HG03469 (cell line): ENCODE results near the gene XYLT2.
A peak's percentile ranks its signal among the peaks of the same experiment; 100 is the strongest.
"Not testable (repeated sequence)": the region's sequence is repeated elsewhere in the genome, so short reads cannot be mapped to it uniquely, and the experiment has no call there.

Experiments
- ATAC-seq: cut with Tn5 transposase; IDR thresholded peaks from one replicate; pipeline ENCODE4 v1.9.1; 2021; ENCODE audit warnings: mild to moderate bottlenecking, moderate library complexity, moderate number of reproducible peaks; ENCODE audit not compliant: unreplicated experiment

XYLT2 gene

DNA sequence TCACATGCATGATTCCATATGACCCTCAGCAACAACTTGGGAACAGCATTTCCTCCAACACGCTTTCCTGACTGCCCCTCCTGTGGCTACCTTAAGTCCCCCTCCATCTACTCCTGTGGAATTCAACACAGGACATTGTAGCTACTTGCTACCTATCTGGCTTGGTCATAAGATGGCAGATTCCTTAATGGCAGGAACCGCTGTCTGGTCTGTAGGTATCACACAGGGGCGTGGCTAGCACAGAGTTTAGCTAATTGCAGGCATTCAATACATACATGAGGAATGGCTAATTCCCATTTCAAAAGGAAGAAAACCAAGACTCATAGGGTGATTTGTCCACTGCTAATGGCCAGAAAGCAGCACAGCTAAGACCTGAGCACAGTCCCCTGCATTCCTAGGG, 42.8 kb downstream of the XYLT2 start:
- ATAC-seq = no peak

DNA sequence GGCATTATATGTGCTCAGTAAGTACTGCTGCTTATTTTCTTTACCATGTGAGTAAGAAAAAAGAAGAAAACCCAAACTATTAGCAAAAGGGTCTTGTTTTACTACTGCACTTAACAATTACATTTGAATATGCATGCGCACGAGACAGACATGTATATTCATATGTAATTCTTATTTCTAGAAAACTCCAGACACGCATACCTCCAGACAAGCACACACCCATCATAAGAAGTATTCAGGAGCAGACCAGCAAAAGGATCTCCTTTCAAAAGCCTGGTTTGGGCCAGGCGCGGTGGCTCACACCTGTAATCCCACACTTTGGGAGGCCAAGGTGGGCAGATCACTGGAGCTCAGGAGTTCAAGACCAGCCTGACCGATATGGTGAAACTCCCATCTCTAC, 43.6 kb downstream of the XYLT2 start:
- ATAC-seq = no peak

DNA sequence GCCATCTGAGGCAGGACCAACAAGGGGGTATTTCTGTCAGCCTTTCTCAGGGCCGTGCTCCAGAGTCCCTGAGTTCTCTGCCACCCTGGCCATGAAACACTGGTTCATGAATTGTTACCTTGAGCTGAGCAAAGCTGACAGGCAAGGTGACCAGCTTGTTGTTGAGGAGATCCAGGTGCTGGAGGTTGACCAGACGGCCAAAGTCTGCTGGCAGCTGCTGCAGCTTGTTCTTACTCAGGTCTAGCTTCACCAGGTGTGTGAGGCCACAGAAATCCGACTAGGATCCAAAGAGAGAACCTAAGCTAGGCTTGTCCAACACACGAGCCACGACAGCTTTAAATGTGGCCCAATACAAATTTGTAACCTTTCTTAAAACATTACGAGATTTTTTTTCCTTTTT, 46.7 kb downstream of the XYLT2 start:
- ATAC-seq = no peak

DNA sequence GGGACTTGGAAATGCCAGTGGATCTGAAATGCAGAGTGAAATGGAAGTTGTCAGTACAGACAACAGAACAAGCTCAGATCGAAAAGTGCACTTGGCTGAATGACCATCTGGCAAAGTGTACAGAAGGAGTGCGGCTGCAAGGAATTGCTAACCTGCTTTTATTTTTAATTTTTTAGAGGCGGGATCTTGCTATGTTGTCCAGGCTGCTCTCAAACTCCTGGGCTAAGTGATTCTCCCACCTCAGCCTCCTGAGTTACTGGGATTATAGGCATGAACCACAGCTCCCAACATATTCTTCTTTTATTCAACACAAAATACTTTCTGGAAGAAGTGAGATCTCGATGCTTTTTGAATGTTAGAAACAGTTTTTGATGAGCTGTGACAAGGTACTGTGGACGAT, 47.8 kb downstream of the XYLT2 start:
- ATAC-seq = no peak

DNA sequence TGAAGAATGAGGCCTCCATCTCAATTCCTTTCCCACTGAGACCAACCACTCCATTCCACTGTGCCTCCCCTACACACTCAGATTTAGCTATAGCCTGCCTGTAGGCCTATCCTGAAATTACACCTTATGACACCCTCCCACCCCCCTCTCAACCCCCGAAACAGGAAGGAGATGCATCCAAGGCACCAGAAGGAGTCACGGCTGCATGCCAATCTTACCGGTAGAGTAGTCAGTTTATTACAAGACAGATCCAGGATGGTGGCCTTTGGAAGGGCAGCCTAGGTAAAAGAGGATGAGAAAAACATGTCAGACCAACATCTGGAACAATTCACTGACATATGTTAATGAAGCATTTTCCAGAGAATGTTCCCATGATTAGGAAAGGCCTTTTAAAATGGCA, 48.8 kb downstream of the XYLT2 start:
- ATAC-seq = no peak

DNA sequence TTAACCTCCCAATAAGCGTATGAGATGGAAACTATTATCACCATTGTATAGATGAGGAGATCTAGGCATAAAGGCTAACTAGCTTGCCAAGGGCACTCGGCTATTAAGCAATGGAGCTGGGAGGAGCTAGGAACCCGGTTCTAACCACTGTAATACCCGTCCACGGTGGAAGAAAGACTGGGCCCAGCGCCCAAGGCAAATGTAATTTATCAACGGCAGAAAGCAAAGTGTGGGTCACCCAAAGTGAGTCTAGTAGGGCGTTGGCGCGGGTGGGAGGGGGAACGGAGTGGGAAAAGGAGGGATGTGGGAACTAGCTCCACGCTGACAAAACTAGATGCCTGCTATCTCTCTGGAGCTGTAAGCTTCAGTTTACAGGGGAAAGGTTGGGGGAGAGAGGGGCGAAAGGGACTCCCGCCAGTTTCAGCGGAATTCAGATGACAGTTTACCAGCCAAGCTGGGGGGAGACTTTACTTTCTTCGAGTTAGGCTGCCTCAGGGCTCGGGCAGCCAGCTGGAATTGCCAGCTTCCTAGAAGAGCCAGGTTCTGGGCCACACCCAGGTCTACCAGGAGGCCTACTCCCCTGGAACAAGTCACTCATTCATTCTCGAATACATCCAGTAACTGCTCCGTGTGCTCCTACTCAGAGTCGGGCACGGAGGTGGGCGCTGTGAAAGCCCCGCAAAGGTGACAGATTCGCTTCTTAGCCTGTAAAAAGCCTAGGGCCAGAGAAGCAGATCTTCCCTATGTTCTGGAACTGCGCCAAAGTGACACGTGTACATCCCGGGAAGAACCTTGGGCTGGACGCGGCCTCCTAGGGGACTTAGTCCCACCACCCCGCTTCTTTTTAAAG, 50.6 kb downstream of the XYLT2 start:
- no peak for ATAC-seq

DNA sequence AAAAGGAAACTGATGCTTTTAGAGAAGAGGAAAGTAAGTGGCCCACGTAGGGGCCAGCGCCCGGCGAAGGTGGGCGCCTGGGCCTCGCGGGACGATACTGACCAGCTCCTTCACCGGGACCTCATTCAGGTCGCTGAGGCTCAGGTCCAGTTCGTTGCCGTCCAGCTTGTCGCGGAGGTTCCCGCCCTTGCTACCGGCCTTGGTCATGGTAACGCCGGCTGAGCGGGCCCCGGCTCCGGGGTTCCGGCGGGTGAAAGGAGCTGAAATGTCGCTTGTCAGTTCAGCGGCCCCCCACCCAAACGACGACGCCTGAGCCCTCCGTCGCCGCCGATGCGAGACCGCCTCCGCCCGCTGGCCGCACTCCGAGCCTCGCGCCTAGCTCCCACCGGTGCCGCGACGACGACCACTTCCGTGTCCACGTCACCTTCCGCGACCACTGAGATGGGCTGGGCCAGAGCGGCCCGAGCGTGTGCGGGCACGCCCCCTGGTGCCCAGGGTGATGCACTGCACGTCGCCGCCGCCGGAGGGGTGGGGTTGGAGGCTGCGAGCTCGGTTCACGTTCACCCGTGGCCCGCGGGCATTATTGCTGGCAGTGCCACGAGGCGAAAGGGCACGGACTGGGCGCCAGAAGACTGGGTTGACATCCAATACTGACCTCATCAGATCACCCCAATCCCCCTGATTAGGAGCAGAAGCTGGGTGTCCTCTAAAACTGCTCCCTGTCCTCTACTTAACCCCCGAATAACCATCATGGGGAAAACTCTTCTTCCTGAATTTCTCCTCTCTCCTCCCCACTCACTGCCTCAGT, 51.4 kb downstream of the XYLT2 start, which contains the start of gene LRRC59:
Gene LRRC59 (minus strand): TSS at position 413 of the 808 bp plus-strand sequence. CDS start 206 bp downstream, at position 207.
- peak; percentile 89 for ATAC-seq

DNA sequence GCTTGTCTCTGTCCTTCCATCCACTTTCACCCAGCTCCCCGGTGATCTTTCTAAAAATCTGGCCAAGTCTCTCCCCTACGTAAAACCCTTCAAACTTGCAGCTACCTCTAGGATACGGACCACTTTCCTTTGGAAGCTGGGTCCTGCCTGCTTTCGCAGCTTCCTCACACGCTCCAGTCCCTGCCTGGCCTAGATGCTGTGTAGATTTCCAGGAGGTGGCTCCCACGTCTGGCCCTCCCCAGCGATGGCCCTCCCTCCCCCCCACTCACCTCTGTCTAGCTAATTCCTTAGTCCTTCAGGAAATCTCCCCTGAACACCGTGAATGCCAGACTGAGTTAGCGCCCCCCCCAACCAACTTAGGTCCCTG, 52.0 kb downstream of the XYLT2 start:
- ATAC-seq = no peak

DNA sequence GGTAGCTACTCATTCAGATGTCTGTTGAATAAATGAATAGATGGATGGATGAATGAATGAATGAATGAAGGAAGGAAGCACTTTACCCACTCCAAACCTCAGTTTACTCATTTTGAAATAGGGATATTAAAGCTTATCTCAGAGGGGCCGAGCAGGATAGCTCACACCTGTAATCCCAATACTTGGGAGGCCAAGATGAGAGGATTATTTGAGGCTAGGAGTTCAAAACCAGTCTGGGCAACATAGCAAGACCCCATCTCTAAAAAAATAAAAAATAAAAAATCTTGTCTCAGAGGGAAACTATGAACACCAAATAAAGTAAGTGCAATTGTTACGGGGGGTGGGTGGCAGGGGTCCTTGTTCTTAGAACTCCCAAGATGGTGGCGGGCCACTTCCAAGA, 52.7 kb downstream of the XYLT2 start:
- not testable (repeated sequence) for ATAC-seq

DNA sequence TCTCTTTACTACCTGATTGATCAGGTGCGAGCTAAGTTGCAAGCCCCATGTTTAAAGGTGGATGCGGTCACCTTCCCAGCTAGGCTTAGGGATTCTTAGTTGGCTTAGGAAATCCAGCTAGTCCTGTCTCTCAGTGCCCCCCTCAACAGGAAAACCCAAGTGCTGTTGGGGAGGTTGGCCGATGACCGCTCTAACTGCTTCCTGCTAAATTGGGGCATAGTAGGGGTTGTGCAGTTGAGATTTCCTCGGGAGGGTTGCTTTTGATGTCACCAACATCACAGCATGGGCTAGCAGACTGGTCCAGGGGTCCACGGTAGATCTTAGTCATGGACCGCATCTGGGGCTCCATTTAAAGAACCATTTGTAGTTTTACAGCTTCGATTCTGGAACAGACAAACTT, 53.7 kb downstream of the XYLT2 start:
- not testable (repeated sequence) for ATAC-seq

DNA sequence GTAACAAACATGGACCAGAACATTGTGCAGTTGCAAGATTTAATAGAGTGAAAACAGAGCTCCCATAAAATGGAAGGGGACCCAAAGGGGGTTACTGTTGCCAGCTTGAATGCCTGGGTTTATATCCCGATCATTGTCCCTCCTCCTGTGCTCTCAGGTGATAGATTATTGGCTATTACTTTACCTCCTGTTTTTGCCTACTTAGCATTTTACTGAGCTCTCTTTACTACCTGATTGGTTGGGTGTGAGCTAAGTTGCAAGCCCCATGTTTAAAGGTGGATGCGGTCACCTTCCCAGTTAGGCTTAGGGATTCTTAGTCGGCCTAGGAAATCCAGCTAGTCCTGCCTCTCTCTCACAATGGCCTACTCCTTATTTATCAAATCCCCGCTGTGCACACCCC, 59.4 kb downstream of the XYLT2 start:
- ATAC-seq = not testable (repeated sequence)

DNA sequence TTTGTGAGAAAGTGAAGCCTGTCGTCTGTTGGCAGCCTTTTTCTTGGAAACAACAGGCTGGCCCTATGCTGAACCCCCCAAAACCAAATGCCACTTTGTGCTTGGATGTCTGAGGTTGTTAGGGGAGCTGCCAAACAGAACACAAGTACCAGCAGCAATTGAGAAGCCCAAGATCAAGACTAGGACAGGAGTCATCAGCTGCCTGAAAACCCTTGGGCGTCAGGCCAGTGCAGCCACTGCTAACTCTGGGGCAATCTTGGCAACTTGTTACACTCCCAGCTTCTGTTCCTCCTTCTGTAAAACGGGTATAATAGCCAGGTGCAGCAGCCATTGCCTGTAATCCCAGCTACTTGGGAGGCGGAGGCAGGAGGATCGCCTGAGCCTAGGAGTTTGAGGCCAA, 60.7 kb downstream of the XYLT2 start:
- no peak for ATAC-seq

DNA sequence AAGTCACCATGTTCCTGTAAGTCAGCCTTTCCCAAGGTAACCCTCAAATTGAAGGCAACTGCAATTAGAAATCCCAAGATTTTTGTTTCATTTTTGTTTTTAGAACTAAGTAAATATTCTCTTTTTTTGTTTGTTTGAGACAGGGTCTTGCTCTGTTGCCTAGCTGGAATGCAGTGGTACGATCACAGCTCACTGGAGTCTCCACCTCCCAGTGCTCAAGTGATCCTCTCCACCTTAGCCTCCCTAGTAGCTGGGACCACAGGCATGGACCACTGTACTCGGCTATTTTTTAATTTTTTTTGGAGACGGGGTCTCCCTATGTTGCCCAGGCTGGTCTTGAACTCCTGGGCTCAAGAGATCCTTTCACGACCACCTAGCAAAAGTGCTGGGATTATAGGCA, 62.0 kb downstream of the XYLT2 start:
- ATAC-seq = no peak
